IMR-90 (cell line): ENCODE measurements around the gene HSP90AA1. TPM values are rescaled to one million over a fixed set of nuclear protein-coding genes. Genes with fewer than 3 reads are reported as not detected.

Experiments used
- ATAC-seq: fragments of 200-7000 bp; cut with Tn5 transposase; 2 replicates; pipeline ENCODE4 v1.9.1; 2020; ENCODE audit warnings: low read depth, mild to moderate bottlenecking, moderate library complexity
- BruUV-seq: library from RNA; stranded (reverse); fragments of 400-500 nt; replicated peaks from 2 replicates; lab custom pipeline; 2021; lab: Mats Ljungman, UMichigan
- CTCF ChIA-PET: fragments of 300-600 bp; formaldehyde crosslinking; extraction: SDS; loops from one replicate; lab custom pipeline; 2021; ENCODE audit warnings: antibody characterized with exemption; lab: Yijun Ruan, JAX
- POLR2A ChIA-PET: fragments of 300-600 bp; sonication (Branson Sonifier 250); formaldehyde crosslinking; loops from one replicate; lab custom pipeline; 2022; ENCODE audit warnings: antibody characterized with exemption; ENCODE audit not compliant: unreplicated experiment; lab: Charles Lee
- DNase-seq: peaks from one replicate; pipeline ENCODE4 v3.0.0; 2013
- H2AFZ ChIP-seq: replicated peaks from 2 replicates; pipeline ENCODE3; 2013; ENCODE audit warnings: low read length, mild to moderate bottlenecking; ENCODE audit not compliant: poor library complexity
- H2AK5ac ChIP-seq: 2 replicates; pipeline ENCODE4 v1.6.1; 2013; ENCODE audit warnings: low read depth, low read length, inconsistent platforms
- H2AK9ac ChIP-seq: replicated peaks from 2 replicates; pipeline ENCODE3; 2013; ENCODE audit warnings: mild to moderate bottlenecking, low read depth, low read length, moderate library complexity; ENCODE audit not compliant: poor library complexity
- H2BK120ac ChIP-seq: 2 replicates; pipeline ENCODE4 v1.6.1; 2013; ENCODE audit warnings: low read depth, low read length, inconsistent platforms
- H2BK15ac ChIP-seq: 3 replicates; pipeline ENCODE4 v1.6.1; 2013; ENCODE audit warnings: low read depth, low read length, inconsistent platforms
- H2BK20ac ChIP-seq: 2 replicates; pipeline ENCODE4 v1.6.1; 2013; ENCODE audit warnings: low read depth, mild to moderate bottlenecking, inconsistent platforms, low read length, moderate library complexity
- H2BK5ac ChIP-seq: 2 replicates; pipeline ENCODE4 v1.6.1; 2013; ENCODE audit warnings: mild to moderate bottlenecking, low read depth, low read length, inconsistent platforms; ENCODE audit not compliant: poor library complexity, severe bottlenecking
- H3K14ac ChIP-seq: replicated peaks from 2 replicates; pipeline ENCODE4 v1.6.1; 2013; ENCODE audit warnings: low read depth, low read length, inconsistent platforms
- H3K18ac ChIP-seq: 2 replicates; pipeline ENCODE4 v1.6.1; 2013; ENCODE audit warnings: low read depth, low read length, control low read depth
- H3K23ac ChIP-seq: 2 replicates; pipeline ENCODE4 v1.6.1; 2013; ENCODE audit warnings: low read depth, low read length, inconsistent platforms
- H3K27ac ChIP-seq: 2 replicates; pipeline ENCODE4 v1.5.1; 2013; ENCODE audit warnings: mild to moderate bottlenecking, control low read depth, low read length; ENCODE audit not compliant: insufficient read depth
- H3K27me3 ChIP-seq: 2 replicates; pipeline ENCODE4 v1.6.1; 2013; ENCODE audit warnings: low read length; ENCODE audit not compliant: control insufficient read depth, insufficient read depth
- H3K36me3 ChIP-seq: 2 replicates; pipeline ENCODE4 v1.6.1; 2013; ENCODE audit warnings: low read length, mixed read lengths; ENCODE audit not compliant: control insufficient read depth, insufficient read depth
- H3K4ac ChIP-seq: 2 replicates; pipeline ENCODE4 v1.6.1; 2013; ENCODE audit warnings: low read depth, low read length, inconsistent platforms
- H3K4me1 ChIP-seq: 2 replicates; pipeline ENCODE4 v1.6.1; 2013; ENCODE audit warnings: low read length, mixed read lengths; ENCODE audit not compliant: control insufficient read depth, insufficient read depth
- H3K4me2 ChIP-seq: 2 replicates; pipeline ENCODE4 v1.6.1; 2013; ENCODE audit warnings: low read depth, mild to moderate bottlenecking, control low read depth, low read length, moderate library complexity
- H3K4me3 ChIP-seq: 2 replicates; pipeline ENCODE4 v1.5.1; 2013; ENCODE audit warnings: low read depth, mild to moderate bottlenecking, control low read depth, low read length, moderate library complexity; ENCODE audit not compliant: insufficient read depth
- H3K56ac ChIP-seq: 2 replicates; pipeline ENCODE4 v1.6.1; 2013; ENCODE audit warnings: low read length, inconsistent platforms; ENCODE audit not compliant: insufficient read depth; ENCODE audit errors: extremely low read depth
- H3K79me1 ChIP-seq, 2 experiments: 2 replicates each; pipeline ENCODE4 v1.6.1; 2013; ENCODE audit warnings: low read length in 2 of 2, inconsistent platforms in 1 of 2, low read depth in 1 of 2
- H3K9ac ChIP-seq: 2 replicates; pipeline ENCODE4 v1.6.1; 2013; ENCODE audit warnings: low read depth, low read length, control low read depth
- H3K9me1 ChIP-seq: 2 replicates; pipeline ENCODE4 v1.6.1; 2013; ENCODE audit warnings: low read length, inconsistent platforms; ENCODE audit not compliant: insufficient read depth
- H3K9me3 ChIP-seq: 2 replicates; pipeline ENCODE4 v1.6.1; 2013; ENCODE audit warnings: low read length; ENCODE audit not compliant: control insufficient read depth, insufficient read depth
- H4K20me1 ChIP-seq: 2 replicates; pipeline ENCODE4 v1.6.1; 2013; ENCODE audit warnings: low read length, inconsistent platforms; ENCODE audit not compliant: insufficient read depth
- H4K5ac ChIP-seq: 2 replicates; pipeline ENCODE4 v1.6.1; 2013; ENCODE audit warnings: mild to moderate bottlenecking, low read depth, low read length, control low read depth
- H4K8ac ChIP-seq, 2 experiments: 2 replicates each; pipeline ENCODE4 v1.6.1; 2013; ENCODE audit warnings: low read depth in 2 of 2, low read length in 2 of 2, control low read depth in 1 of 2, inconsistent platforms in 1 of 2
- H4K91ac ChIP-seq: 2 replicates; pipeline ENCODE4 v1.6.1; 2013; ENCODE audit warnings: low read depth, low read length, inconsistent platforms; ENCODE audit not compliant: insufficient read depth
- BHLHE40 ChIP-seq: fragments of 150-350 bp; IDR thresholded peaks from 2 replicates; pipeline ENCODE4 v1.6.1; 2016; ENCODE audit warnings: mild to moderate bottlenecking, low read depth, low read length
- CHD1 ChIP-seq: IDR thresholded peaks from 2 replicates; pipeline ENCODE4 v1.6.1; 2012; ENCODE audit warnings: low read depth, low read length, improper control_type of control experiment
- MAZ ChIP-seq: IDR thresholded peaks from 2 replicates; pipeline ENCODE4 v1.6.1; 2012; ENCODE audit warnings: low read depth, mild to moderate bottlenecking, low read length, improper control_type of control experiment, moderate library complexity, borderline replicate concordance
- RCOR1 ChIP-seq: IDR thresholded peaks from 2 replicates; pipeline ENCODE4 v1.6.1; 2012; ENCODE audit warnings: mild to moderate bottlenecking, low read length, improper control_type of control experiment; ENCODE audit not compliant: insufficient replicate concordance
- SMC3 ChIP-seq: fragments of 150-350 bp; IDR thresholded peaks from 2 replicates; pipeline ENCODE4 v1.6.1; 2016; ENCODE audit warnings: low read depth, mild to moderate bottlenecking, antibody characterized with exemption, low read length, moderate library complexity
- WGBS, 2 experiments: methylation state at CpG; one replicate each; pipeline versions ENCODE4 v1.1.5 to v1.1.7; 2013; ENCODE audit warnings: missing lambda C conversion rate in 2 of 2; ENCODE audit not compliant: insufficient read length in 1 of 2; ENCODE audit errors: extremely low coverage in 2 of 2; 5-methylcytosine and 5-hydroxymethylcytosine counted together
- dilution Hi-C: fragments of 300-500 bp; cut with HindIII; formaldehyde crosslinking; loops from one replicate; pipeline ENCODE4 v1.14.3; 2018; ENCODE audit warnings: low sequenced_read_pairs; ENCODE audit not compliant: unreplicated experiment
- in situ Hi-C: fragments of 300-500 bp; cut with MboI; formaldehyde crosslinking; loops from 3 replicates; pipeline ENCODE4 v1.14.3; 2019; ENCODE audit warnings: low sequenced_read_pairs, inconsistent platforms, mixed read lengths
- intact Hi-C: fragments of 100-400 bp; cut with micrococcal nuclease; formaldehyde crosslinking; loops from 2 replicates; pipeline ENCODE4 v1.10.0; 2022
- polyA plus RNA-seq, 3 experiments: library from polyadenylated mRNA; depleted of rRNA; stranded (reverse); fragments of >200 nt; gene quantifications; 2 replicates each; pipeline ENCODE4 v1.2.3, GENCODE V29; 2012; ENCODE audit warnings: low replicate concordance in 1 of 3
- total RNA-seq: library from RNA; depleted of rRNA; stranded (reverse); fragments of >200 nt; gene quantifications from 2 replicates; pipeline ENCODE4 v1.2.3, GENCODE V29; 2012
- TF ChIP-seq, protein P1 (sequence below): fragments of 150-350 bp; IDR thresholded peaks from 2 replicates; pipeline ENCODE4 v1.6.1; 2017; ENCODE audit warnings: mild to moderate bottlenecking, antibody characterized with exemption, low read length, low read depth

Gene HSP90AA1
- total and polyA plus RNA-seq, 2 of the 4 experiments (the other 2 are of a cell fraction): 535 to 578 TPM

DNA sequence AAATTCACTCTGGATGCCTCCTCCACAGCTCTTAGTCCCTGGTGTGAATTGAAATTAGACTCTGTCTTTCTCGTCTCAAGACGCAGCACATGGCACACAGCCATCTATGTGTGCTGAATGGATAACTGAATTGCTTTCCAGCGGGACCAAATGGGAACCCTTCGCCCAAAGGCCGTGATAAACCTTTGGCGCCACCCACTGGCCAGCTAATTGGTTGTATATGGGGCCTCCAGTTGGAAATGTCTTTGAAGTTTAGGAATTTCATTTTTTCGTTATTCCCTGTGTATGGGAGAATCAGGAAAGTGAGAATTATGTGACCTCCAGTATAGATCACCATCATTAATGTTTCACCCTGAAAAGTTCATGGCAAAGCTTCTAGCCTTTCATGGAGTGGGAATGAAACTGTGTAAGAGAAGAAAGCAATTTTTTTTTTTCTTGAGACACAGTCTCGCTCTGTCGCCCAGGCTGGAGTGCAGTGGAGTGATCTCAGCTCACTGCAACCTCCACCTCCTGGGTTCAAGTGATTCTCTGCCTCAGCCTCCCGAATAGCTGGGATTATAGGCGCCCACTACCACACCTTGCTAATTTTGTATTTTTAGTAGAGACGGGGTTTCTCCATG is 9.8 kb upstream of the HSP90AA1 start (continued):
- TF ChIP-seq SMC3 (peak; percentile 74), CHD1 (no peak)

DNA sequence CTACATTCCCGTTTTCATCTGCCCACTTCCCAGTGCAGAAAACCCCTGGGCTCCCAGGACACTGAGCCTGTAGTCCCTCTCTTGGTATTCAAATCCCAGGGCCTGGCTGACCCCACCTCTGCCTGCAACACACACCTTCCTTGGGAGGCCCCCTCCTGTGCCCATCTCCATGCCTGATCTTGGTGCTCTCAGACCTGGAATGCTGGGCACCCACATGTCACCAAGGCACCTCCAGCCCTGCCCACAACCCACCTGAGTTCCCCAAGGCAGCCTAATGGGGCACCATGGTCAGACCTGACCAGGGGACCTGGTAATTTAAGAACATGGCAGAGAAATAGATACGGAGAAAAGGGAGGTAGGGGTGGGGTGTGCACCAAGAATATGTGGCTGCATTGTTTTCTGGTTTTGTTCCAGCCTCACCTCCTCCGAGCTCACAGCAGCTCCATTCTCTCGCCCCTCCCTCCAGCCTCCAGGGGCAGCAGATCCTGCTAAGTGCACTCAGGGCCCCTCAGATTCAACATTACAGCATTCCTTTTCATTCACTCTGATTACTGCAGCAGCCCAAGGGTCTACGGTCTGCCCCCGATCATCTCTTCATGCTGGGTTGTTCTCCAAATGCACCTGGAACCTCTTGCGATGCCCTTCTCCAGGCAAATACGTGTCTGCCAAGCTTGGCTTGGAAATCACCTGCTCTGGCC is 9.2 kb upstream of the HSP90AA1 start:
- no peak overlapping the region for H2BK120ac ChIP-seq
- DNase-seq: no peak
- H4K20me1 ChIP-seq: no peaks in the 10 kb centered on the region
- ChIA-PET CTCF (interaction anchor here (0.9 to 2.2 kb wide), 9 partner anchors 16 to 325 kb away, joined by 3 to 7 read pairs (median 4); no protein-coding TSS in a partner anchor), POLR2A (interaction anchor here (0.9 kb wide), 1 partner anchor 44 kb away, joined by 3 read pairs; no protein-coding TSS in a partner anchor)
- peak overlapping the region; percentile 33; the same call in 1 of the 2 replicates for H3K23ac ChIP-seq
- in situ Hi-C loops: loop anchor here (25.0 kb wide), 1 partner anchor 216 kb away; the partner anchor contains the start of genes MOK and ZNF839
- 0 out of 2 replicates have a peak overlapping the region, but pooled peaks have one; percentile 49 for H3K14ac ChIP-seq
- H3K27me3 ChIP-seq: no peaks in the 10 kb centered on the region
- WGBS, 2 experiments: 61% methylated on average over 4 of the region's 8 CpGs; no CpG with 5 or more reads in 1 of the 2 experiments
- no peak overlapping the region for H4K8ac ChIP-seq
- H3K36me3 ChIP-seq: no peaks in the 10 kb centered on the region
- H3K79me1 ChIP-seq: no peaks in the 10 kb centered on the region
- no peak overlapping the region for H3K9ac ChIP-seq
- TF ChIP-seq MAZ (no peak), BHLHE40 (no peak), SMC3 (no peak), RCOR1 (no peak)
- TF ChIP-seq, protein P1, sequence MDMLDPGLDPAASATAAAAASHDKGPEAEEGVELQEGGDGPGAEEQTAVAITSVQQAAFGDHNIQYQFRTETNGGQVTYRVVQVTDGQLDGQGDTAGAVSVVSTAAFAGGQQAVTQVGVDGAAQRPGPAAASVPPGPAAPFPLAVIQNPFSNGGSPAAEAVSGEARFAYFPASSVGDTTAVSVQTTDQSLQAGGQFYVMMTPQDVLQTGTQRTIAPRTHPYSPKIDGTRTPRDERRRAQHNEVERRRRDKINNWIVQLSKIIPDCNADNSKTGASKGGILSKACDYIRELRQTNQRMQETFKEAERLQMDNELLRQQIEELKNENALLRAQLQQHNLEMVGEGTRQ: no peak
- peaks cover 6% of the 10 kb centered on the region; the same call in 1 of the 2 replicates for H3K9me1 ChIP-seq
- H2BK15ac ChIP-seq: no peak overlapping the region
- no peak overlapping the region for H3K4me3 ChIP-seq
- H3K9me3 ChIP-seq: no peaks in the 10 kb centered on the region
- BruUV-seq: no TSS peak
- peaks cover 12% of the 10 kb centered on the region for H3K4me1 ChIP-seq
- no peak overlapping the region for H3K56ac ChIP-seq
- no peak overlapping the region for H3K27ac ChIP-seq
- no peak overlapping the region for H3K18ac ChIP-seq
- peak overlapping the region; percentile 87; the same call in 1 of the 2 replicates for H2AK5ac ChIP-seq
- H2BK5ac ChIP-seq: no peak overlapping the region
- no peak overlapping the region; the same call in 1 of the 2 replicates for H4K91ac ChIP-seq
- peak overlapping the region; percentile 48 for H2AK9ac ChIP-seq
- H3K4me2 ChIP-seq: peak overlapping the region; percentile 65; the same call in 1 of the 2 replicates
- H4K5ac ChIP-seq: no peak overlapping the region
- peak overlapping the region; percentile 81 for H2AFZ ChIP-seq
- intact Hi-C loops: loop anchor here (1.0 to 5.0 kb wide), 5 partner anchors 33 to 389 kb away; no protein-coding TSS in a partner anchor
- dilution Hi-C loops: no loop called here
- no peak overlapping the region for H2BK20ac ChIP-seq
- H3K4ac ChIP-seq: no peak overlapping the region
- peak; percentile 22; the same call in 1 of the 2 replicates for ATAC-seq
